Thyroid gland (tissue), 4 donors: ENCODE measurements around the gene PSTPIP1.

ENCODE experiments used
- POLR2A ChIP-seq, 2 donors: fragments of 450-650 bp; IDR thresholded peaks; one replicate each; pipeline ENCODE4 v1.6.1; 2017; ENCODE audit warnings: antibody characterized with exemption in 2 of 2, mild to moderate bottlenecking in 2 of 2, moderate library complexity in 1 of 2
- TF ChIP-seq, protein P1 (sequence below), 6 experiments: fragments of 200-600 bp in 3 of 6; fragments of 450-650 bp in 3 of 6; sonication (generic) in 3 of 6; IDR thresholded peaks; one replicate each; pipeline ENCODE4 v1.5.1; 2016 to 2019; ENCODE audit warnings: antibody characterized with exemption in 6 of 6, mild to moderate bottlenecking in 2 of 6, inconsistent platforms in 1 of 6, moderate library complexity in 1 of 6

DNA sequence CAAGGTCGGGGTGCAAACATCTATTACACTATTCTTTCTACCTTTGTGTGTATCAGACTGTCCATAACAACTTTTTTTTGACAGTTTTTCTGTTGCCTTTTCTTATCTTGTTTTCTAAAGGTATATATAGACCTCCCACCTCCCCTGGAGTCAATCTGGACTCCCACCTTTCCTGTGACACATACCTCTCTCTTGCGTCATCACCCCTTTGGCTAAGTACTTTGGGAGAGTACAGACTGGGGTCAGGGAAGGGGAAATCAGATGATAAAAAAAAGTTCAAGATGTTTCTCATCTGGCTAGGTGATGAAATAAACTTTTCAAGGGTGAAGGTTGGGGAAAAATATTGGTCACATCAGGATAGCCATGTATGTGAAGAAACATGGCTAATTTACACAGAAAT is 58.8 kb downstream of the PSTPIP1 start:
- TF ChIP-seq, protein P1, sequence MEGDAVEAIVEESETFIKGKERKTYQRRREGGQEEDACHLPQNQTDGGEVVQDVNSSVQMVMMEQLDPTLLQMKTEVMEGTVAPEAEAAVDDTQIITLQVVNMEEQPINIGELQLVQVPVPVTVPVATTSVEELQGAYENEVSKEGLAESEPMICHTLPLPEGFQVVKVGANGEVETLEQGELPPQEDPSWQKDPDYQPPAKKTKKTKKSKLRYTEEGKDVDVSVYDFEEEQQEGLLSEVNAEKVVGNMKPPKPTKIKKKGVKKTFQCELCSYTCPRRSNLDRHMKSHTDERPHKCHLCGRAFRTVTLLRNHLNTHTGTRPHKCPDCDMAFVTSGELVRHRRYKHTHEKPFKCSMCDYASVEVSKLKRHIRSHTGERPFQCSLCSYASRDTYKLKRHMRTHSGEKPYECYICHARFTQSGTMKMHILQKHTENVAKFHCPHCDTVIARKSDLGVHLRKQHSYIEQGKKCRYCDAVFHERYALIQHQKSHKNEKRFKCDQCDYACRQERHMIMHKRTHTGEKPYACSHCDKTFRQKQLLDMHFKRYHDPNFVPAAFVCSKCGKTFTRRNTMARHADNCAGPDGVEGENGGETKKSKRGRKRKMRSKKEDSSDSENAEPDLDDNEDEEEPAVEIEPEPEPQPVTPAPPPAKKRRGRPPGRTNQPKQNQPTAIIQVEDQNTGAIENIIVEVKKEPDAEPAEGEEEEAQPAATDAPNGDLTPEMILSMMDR (IDR thresholded peaks at IDR 0.05) = no peak
- TF ChIP-seq POLR2A (IDR thresholded peaks at IDR 0.05) = no peak
